Bladder microvascular endothelial cell (primary cell): ENCODE measurements around the gene PROSER2. TPM values are rescaled to one million over a fixed set of nuclear protein-coding genes. Genes with fewer than 3 reads are reported as not detected.

ENCODE experiments used
- total RNA-seq: library from RNA; depleted of rRNA; stranded (reverse); fragments of >200 nt; gene quantifications from 2 replicates; pipeline ENCODE4 v1.2.3, GENCODE V29; 2014

The PROSER2 gene
- total RNA-seq = 3.9 and 8.0 TPM in 2 replicates

GRCh38 chr10:11823122-11823988 is at the start of gene PROSER2:
PROSER2 (plus strand) TSS chr10:11823356; CDS start chr10:11852078, 28,722 bp downstream.

Other genes starting within 250 kb of the PROSER2 start
- gene USP6NL, start 211.7 kb upstream of the PROSER2 start, total RNA-seq = 7.6 and 20.5 TPM in 2 replicates
- 2.1 and 8.7 TPM in 2 replicates for gene ECHDC3, start 81.0 kb upstream of the PROSER2 start, total RNA-seq
- 12.0 and 26.1 TPM in 2 replicates for gene UPF2, start 219.5 kb downstream of the PROSER2 start, total RNA-seq
- 18.3 and 22.4 TPM in 2 replicates for gene DHTKD1, start 245.6 kb downstream of the PROSER2 start, total RNA-seq